GM12801 (cell line): Measurements from ENCODE around the gene CCDC149.

ENCODE experiments used
- TF ChIP-seq, protein P1 (sequence below): IDR thresholded peaks from one replicate; pipeline ENCODE4 v1.5.1; 2011; ENCODE audit warnings: control low read depth; ENCODE audit not compliant: insufficient read length; ENCODE audit errors: extremely low read depth

The CCDC149 gene

GRCh38 chr4:24927049-24927448, 14.2 kb upstream of the CCDC149 start:
- TF ChIP-seq, protein P1, sequence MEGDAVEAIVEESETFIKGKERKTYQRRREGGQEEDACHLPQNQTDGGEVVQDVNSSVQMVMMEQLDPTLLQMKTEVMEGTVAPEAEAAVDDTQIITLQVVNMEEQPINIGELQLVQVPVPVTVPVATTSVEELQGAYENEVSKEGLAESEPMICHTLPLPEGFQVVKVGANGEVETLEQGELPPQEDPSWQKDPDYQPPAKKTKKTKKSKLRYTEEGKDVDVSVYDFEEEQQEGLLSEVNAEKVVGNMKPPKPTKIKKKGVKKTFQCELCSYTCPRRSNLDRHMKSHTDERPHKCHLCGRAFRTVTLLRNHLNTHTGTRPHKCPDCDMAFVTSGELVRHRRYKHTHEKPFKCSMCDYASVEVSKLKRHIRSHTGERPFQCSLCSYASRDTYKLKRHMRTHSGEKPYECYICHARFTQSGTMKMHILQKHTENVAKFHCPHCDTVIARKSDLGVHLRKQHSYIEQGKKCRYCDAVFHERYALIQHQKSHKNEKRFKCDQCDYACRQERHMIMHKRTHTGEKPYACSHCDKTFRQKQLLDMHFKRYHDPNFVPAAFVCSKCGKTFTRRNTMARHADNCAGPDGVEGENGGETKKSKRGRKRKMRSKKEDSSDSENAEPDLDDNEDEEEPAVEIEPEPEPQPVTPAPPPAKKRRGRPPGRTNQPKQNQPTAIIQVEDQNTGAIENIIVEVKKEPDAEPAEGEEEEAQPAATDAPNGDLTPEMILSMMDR, result no peak

DNA sequence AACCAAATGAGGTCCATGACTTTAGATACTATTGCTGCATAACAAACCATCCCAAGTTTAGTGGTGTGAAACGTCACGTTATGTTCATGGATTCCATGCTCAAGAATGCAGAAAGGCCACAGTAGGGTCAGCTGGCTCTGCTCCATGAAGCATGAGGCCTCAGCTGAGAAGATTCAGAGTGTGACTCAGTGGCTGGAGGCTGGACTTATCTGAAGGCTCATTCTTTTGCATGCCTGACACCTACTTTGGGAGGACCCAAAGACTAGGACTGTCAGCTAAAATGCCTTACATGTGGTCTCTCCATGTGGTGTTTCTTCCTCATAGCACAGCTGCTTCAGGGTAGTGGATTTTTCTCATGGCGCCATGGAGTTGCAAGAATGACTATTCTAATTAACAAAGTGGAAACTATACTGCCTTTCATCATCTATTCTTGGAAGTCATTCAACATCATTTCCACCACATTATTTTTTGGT, 11.5 kb upstream of the CCDC149 start:
- TF ChIP-seq, protein P1, result no peak

GRCh38 chr4:24923550-24923949, 10.7 kb upstream of the CCDC149 start:
- TF ChIP-seq, protein P1, result no peak

DNA sequence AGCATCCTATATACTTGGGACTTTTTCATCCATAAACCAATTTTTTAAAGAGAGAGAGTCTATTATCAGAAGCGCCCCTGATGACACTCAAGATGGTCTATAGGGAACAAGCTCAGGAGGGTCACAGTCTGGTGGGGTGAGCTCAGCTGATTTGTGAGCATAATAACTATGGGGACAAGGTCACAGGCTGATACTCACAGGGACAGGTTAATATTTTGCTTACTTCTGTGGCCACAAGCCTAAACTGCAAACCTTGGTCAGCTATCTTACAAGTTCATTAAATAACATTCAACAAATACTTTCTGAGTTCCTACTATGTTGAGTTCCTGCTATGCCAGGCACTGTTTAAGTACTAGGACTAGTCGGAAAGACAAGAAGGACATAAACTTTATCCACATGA, 10.2 kb upstream of the CCDC149 start:
- TF ChIP-seq, protein P1, result no peak

DNA sequence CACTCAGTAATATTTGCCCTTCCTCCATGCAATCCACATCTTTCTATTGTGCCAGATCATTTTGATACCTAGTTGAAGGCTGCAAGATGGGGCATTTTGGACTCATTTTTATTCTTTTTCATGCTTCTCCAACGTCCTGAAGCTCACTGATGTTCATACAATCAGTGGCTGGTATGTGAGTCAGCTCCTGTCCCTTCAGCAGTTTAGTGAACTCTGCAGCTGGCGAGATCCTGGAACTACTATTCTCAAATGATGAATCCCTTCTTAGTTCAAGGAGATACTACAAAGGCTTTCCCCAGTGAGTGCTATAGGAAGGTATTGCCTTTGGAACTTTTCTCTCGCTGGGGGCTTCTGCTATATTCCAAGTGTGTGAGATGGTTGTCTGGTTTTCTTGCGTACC, 9.6 kb upstream of the CCDC149 start:
- TF ChIP-seq, protein P1, result no peak

- TF ChIP-seq, protein P1, result no peak
These were observed 8.6 kb upstream of the CCDC149 start for GRCh38 chr4:24921491-24921890.

GRCh38 chr4:24920008-24920407, 7.2 kb upstream of the CCDC149 start:
- TF ChIP-seq, protein P1, result no peak
